NCI-H128 (cell line): Measurements from ENCODE around the gene GFI1B.
"Not testable (repeated sequence)": the region's sequence is repeated elsewhere in the genome, so short reads cannot be mapped to it uniquely, and the experiment has no call there.

Experiments
- DNase-seq: peaks from one replicate; lab custom pipeline; 2025; ENCODE audit not compliant: unreplicated experiment; lab: John Stamatoyannopoulos, UW

Gene GFI1B

GRCh38 chr9:132990781-132991180 lies 12.3 kb downstream of the GFI1B start:
- no peak for DNase-seq

GRCh38 chr9:132991351-132992300 lies 13.1 kb downstream of the GFI1B start:
- no peak for DNase-seq

- DNase-seq: no peak
These were observed 15.0 kb downstream of the GFI1B start for GRCh38 chr9:132993511-132993939.

- no peak for DNase-seq
These were observed 16.1 kb downstream of the GFI1B start for GRCh38 chr9:132994410-132995120.

- DNase-seq: no peak
These were observed 16.6 kb downstream of the GFI1B start for GRCh38 chr9:132995121-132995420.

- no peak for DNase-seq
These were observed 17.4 kb downstream of the GFI1B start for GRCh38 chr9:132995879-132996278.

GRCh38 chr9:132996526-132996925 lies 18.0 kb downstream of the GFI1B start:
- no peak for DNase-seq

- no peak for DNase-seq
These were observed 19.1 kb downstream of the GFI1B start for GRCh38 chr9:132997591-132997990.

GRCh38 chr9:132998221-132998620 lies 19.7 kb downstream of the GFI1B start:
- DNase-seq: not testable (repeated sequence)

- DNase-seq: no peak
These were observed 20.5 kb downstream of the GFI1B start for GRCh38 chr9:132998831-132999635.

- DNase-seq: no peak
These were observed 23.9 kb downstream of the GFI1B start for GRCh38 chr9:133002147-133003070.

- DNase-seq: no peak
These were observed 24.6 kb downstream of the GFI1B start for GRCh38 chr9:133003071-133003461.

GRCh38 chr9:133003671-133004090 lies 25.2 kb downstream of the GFI1B start:
- no peak for DNase-seq

GRCh38 chr9:133004091-133004998 lies 25.9 kb downstream of the GFI1B start:
- DNase-seq: no peak

GRCh38 chr9:133004999-133005760 lies 26.7 kb downstream of the GFI1B start:
- no peak for DNase-seq

GRCh38 chr9:133005957-133006356 lies 27.5 kb downstream of the GFI1B start:
- DNase-seq: no peak

- no peak for DNase-seq
These were observed 28.3 kb downstream of the GFI1B start for GRCh38 chr9:133006731-133007352.

- no peak for DNase-seq
These were observed 29.9 kb downstream of the GFI1B start for GRCh38 chr9:133008406-133008805.
